ENCODE data around the gene CELA2A. TPM values are rescaled to one million over a fixed set of nuclear protein-coding genes. Genes with fewer than 3 reads are reported as not detected.
"Not testable (repeated sequence)": the region's sequence is repeated elsewhere in the genome, so short reads cannot be mapped to it uniquely, and the experiment has no call there.

CELA2A gene
- total RNA-seq, 1 experiment from 2014 or later: not detected

DNA sequence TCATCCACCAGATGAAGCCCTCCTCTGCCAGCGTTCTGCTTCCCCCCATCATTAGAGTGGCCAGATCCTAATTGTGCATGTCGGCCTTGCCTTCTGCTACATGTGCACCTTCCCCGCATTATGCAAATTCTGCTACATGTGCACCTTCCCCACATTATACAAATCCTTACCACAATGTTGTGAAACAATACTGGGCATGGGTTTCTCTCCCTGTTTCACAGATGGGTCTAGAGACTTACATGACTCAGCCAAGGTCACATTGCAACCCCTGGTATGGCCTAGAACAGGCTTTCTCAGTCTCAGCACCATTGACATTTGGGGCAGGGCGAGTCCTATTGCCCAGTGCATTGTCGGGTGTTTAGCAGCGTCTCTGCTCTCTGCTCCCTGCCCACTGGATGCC is 1.0 kb upstream of the CELA2A start:
- Histone ChIP-seq H3F3A (ENCODE audit: low read length, unreplicated experiment) (no peaks in the 10 kb centered on the region), H3K36me3 (ENCODE audit: low read depth, low read length) (no peaks in the 10 kb centered on the region), H3K9me2 (replicated peaks; ENCODE audit: low read length) (no peaks in the 10 kb centered on the region), H3K9ac (ENCODE audit: low read length) (no peak overlapping the region), H3K4me1 (ENCODE audit: insufficient read depth, low read length) (peaks cover 14% of the 10 kb centered on the region), H3K27me3 (ENCODE audit: low read length) (no peaks in the 10 kb centered on the region), H3K79me2 (ENCODE audit: low read length) (no peaks in the 10 kb centered on the region), H3K9me3 (ENCODE audit: low read length) (no peaks in the 10 kb centered on the region), H4K20me1 (ENCODE audit: low read length) (no peaks in the 10 kb centered on the region), H3K4me2 (ENCODE audit: low read length) (no peak overlapping the region), H3K27ac (ENCODE audit: low read length) (no peak overlapping the region), H3K4me3 (ENCODE audit: low read length) (no peak overlapping the region), H2AFZ (ENCODE audit: low read length) (no peak overlapping the region)
- ChIA-PET CTCF (no interaction called here), POLR2A (ENCODE audit: unreplicated experiment) (no interaction called here)
- intact Hi-C loops (cut with micrococcal nuclease): no loop called here
- no TSS peak for BruUV-seq (replicated peaks)
- ATAC-seq (no peak), DNase-seq (no peak)
- TF ChIP-seq, protein P1, sequence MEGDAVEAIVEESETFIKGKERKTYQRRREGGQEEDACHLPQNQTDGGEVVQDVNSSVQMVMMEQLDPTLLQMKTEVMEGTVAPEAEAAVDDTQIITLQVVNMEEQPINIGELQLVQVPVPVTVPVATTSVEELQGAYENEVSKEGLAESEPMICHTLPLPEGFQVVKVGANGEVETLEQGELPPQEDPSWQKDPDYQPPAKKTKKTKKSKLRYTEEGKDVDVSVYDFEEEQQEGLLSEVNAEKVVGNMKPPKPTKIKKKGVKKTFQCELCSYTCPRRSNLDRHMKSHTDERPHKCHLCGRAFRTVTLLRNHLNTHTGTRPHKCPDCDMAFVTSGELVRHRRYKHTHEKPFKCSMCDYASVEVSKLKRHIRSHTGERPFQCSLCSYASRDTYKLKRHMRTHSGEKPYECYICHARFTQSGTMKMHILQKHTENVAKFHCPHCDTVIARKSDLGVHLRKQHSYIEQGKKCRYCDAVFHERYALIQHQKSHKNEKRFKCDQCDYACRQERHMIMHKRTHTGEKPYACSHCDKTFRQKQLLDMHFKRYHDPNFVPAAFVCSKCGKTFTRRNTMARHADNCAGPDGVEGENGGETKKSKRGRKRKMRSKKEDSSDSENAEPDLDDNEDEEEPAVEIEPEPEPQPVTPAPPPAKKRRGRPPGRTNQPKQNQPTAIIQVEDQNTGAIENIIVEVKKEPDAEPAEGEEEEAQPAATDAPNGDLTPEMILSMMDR (conservative IDR thresholded peaks at IDR 0.05; ENCODE audit: low read depth, low read length): no peak
- TF ChIP-seq EZH2phosphoT487 (IDR thresholded peaks at IDR 0.05; ENCODE audit: borderline replicate concordance, low read length): no peak
- no peak for TF ChIP-seq EZH2 (IDR thresholded peaks at IDR 0.05; ENCODE audit: low read length, unreplicated experiment)

DNA sequence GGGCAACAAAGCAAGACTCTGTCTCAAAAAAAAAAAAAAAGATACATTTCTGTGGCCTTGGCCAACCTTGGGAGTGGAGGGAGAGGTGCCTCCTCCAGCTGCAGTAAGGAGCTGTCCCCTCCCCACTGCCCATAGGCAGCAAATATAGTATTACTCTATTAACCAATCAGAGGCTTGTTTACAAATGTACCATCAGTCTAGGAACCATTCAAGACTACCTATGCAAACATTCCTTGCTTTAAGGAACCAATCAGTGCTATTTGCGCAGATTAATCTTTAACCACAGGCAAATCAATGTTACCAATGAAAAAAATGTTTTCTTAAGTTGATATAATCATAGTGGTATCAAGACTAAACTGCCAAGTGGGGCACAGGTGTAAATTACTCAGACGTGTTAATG is 1.1 kb downstream of the CELA2A start:
- no peaks in the 10 kb centered on the region for H3K79me2 ChIP-seq (ENCODE audit: low read length)
- H4K20me1 ChIP-seq (ENCODE audit: low read length): no peaks in the 10 kb centered on the region
- peaks cover 14% of the 10 kb centered on the region for H3K4me1 ChIP-seq (ENCODE audit: insufficient read depth, low read length)
- no peak overlapping the region for H2AFZ ChIP-seq (ENCODE audit: low read length)
- intact Hi-C loops (cut with micrococcal nuclease): no loop called here
- BruUV-seq (replicated peaks): no TSS peak
- H3K9me3 ChIP-seq (ENCODE audit: low read length): no peaks in the 10 kb centered on the region
- H3K36me3 ChIP-seq (ENCODE audit: low read depth, low read length): no peaks in the 10 kb centered on the region
- H3K27me3 ChIP-seq (ENCODE audit: low read length): no peaks in the 10 kb centered on the region
- TF ChIP-seq, protein P1 (conservative IDR thresholded peaks at IDR 0.05; ENCODE audit: low read depth, low read length): no peak
- no peaks in the 10 kb centered on the region for H3F3A ChIP-seq (ENCODE audit: low read length, unreplicated experiment)
- H3K9me2 ChIP-seq (replicated peaks; ENCODE audit: low read length): no peaks in the 10 kb centered on the region
- no peak for DNase-seq
- no peak overlapping the region for H3K27ac ChIP-seq (ENCODE audit: low read length)
- H3K4me2 ChIP-seq (ENCODE audit: low read length): no peak overlapping the region
- CTCF ChIA-PET: no interaction called here
- H3K4me3 ChIP-seq (ENCODE audit: low read length): no peak overlapping the region
- no peak overlapping the region for H3K9ac ChIP-seq (ENCODE audit: low read length)
- POLR2A ChIA-PET (ENCODE audit: unreplicated experiment): no interaction called here
- ATAC-seq: no peak

DNA sequence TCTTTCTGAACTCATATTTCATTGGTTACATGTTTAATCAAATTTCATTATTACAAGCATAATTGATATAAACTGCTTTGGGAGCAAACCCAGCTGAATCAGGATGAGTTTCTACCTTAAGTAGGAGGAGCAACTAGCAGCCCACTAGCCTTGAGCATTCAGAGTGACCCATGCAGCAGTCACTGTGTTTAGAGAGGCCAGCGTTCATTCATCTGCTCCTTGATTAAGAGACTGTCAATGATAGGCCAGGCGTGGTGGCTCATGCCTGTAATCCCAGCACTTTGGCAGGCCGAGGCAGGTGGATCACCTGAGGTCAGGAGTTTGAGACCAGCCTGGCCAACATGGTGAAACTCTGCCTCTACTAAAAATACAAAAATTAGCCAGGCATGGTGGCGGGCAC is 1.9 kb downstream of the CELA2A start:
- H3K4me2 ChIP-seq (ENCODE audit: low read length); H3K4me3 ChIP-seq (ENCODE audit: low read length); H2AFZ ChIP-seq (ENCODE audit: low read length); H3K27ac ChIP-seq (ENCODE audit: low read length); BruUV-seq (replicated peaks); H3K9me3 ChIP-seq (ENCODE audit: low read length); H3K79me2 ChIP-seq (ENCODE audit: low read length); H3K27me3 ChIP-seq (ENCODE audit: low read length); POLR2A ChIA-PET (ENCODE audit: unreplicated experiment); H3K9ac ChIP-seq (ENCODE audit: low read length); CTCF ChIA-PET; H3K36me3 ChIP-seq (ENCODE audit: low read depth, low read length); H3F3A ChIP-seq (ENCODE audit: low read length, unreplicated experiment); H3K9me2 ChIP-seq (replicated peaks; ENCODE audit: low read length); intact Hi-C loops (cut with micrococcal nuclease); H4K20me1 ChIP-seq (ENCODE audit: low read length): not testable (repeated sequence)
- ATAC-seq (0 out of 2 replicates have a peak, but pooled peaks have one; percentile 21), DNase-seq (peak; percentile 10)
- peaks cover 14% of the 10 kb centered on the region for H3K4me1 ChIP-seq (ENCODE audit: insufficient read depth, low read length)

Data from PC-3 (cell line).